PC-3 (cell line): ENCODE data around the gene KLRG1. TPM values are rescaled to one million over a fixed set of nuclear protein-coding genes. Genes with fewer than 3 reads are reported as not detected.

ENCODE experiments used
- ATAC-seq: fragments of 200-7000 bp; cut with Tn5 transposase; 2 replicates; pipeline ENCODE4 v1.9.1; 2020; ENCODE audit warnings: mild to moderate bottlenecking, moderate library complexity
- BruUV-seq: library from RNA; stranded (reverse); fragments of 400-500 nt; replicated peaks from 2 replicates; lab custom pipeline; 2021; lab: Mats Ljungman, UMichigan
- CTCF ChIA-PET: fragments of 300-600 bp; sonication (Branson Sonifier 250); formaldehyde crosslinking; loops from one replicate; lab custom pipeline; 2022; ENCODE audit warnings: antibody characterized with exemption; lab: Charles Lee
- POLR2A ChIA-PET: fragments of 300-600 bp; sonication (Branson Sonifier 250); formaldehyde crosslinking; loops from one replicate; lab custom pipeline; 2022; ENCODE audit warnings: antibody characterized with exemption; ENCODE audit not compliant: unreplicated experiment; lab: Charles Lee
- DNase-seq: peaks from one replicate; pipeline ENCODE4 v3.0.0-alpha.2; 2015
- H2AFZ ChIP-seq: fragments of 300-600 bp; sonication (generic); 2 replicates; pipeline ENCODE4 v1.6.0; 2016; ENCODE audit warnings: antibody characterized with exemption, low read length
- H3F3A ChIP-seq: fragments of 300-600 bp; sonication (generic); one replicate; pipeline ENCODE4 v1.6.0; 2017; ENCODE audit warnings: antibody characterized with exemption, low read length, control low read depth, mild to moderate bottlenecking; ENCODE audit not compliant: unreplicated experiment
- H3K27ac ChIP-seq: fragments of 300-600 bp; sonication (generic); 2 replicates; pipeline ENCODE4 v1.5.1; 2016; ENCODE audit warnings: mild to moderate bottlenecking, low read length
- H3K27me3 ChIP-seq: fragments of 300-600 bp; sonication (generic); 2 replicates; pipeline ENCODE4 v1.6.1; 2016; ENCODE audit warnings: low read length, mixed read lengths
- H3K36me3 ChIP-seq: fragments of 300-600 bp; sonication (generic); 2 replicates; pipeline ENCODE4 v1.6.1; 2016; ENCODE audit warnings: low read depth, mixed run types, low read length, mixed read lengths
- H3K4me1 ChIP-seq: fragments of 300-600 bp; sonication (generic); 2 replicates; pipeline ENCODE4 v1.5.1; 2016; ENCODE audit warnings: low read length; ENCODE audit not compliant: insufficient read depth
- H3K4me2 ChIP-seq: fragments of 300-600 bp; sonication (generic); 2 replicates; pipeline ENCODE4 v1.6.0; 2016; ENCODE audit warnings: low read length
- H3K4me3 ChIP-seq: fragments of 300-600 bp; sonication (generic); 2 replicates; pipeline ENCODE4 v1.5.1; 2016; ENCODE audit warnings: mild to moderate bottlenecking, low read length, mixed read lengths
- H3K79me2 ChIP-seq: fragments of 300-600 bp; sonication (generic); 2 replicates; pipeline ENCODE4 v1.6.1; 2017; ENCODE audit warnings: low read length, mixed read lengths
- H3K9ac ChIP-seq: fragments of 300-600 bp; sonication (generic); 2 replicates; pipeline ENCODE4 v1.6.0; 2016; ENCODE audit warnings: mild to moderate bottlenecking, low read length
- H3K9me2 ChIP-seq: fragments of 300-600 bp; sonication (generic); replicated peaks from 2 replicates; pipeline ENCODE4 v1.6.1; 2016; ENCODE audit warnings: mixed run types, low read length, mixed read lengths
- H3K9me3 ChIP-seq: fragments of 300-600 bp; sonication (generic); 2 replicates; pipeline ENCODE4 v1.6.1; 2016; ENCODE audit warnings: low read length, mixed read lengths
- H4K20me1 ChIP-seq: fragments of 300-600 bp; sonication (generic); 2 replicates; pipeline ENCODE4 v1.6.1; 2016; ENCODE audit warnings: low read length, mixed read lengths
- EZH2 ChIP-seq: fragments of 300-600 bp; sonication (generic); IDR thresholded peaks from one replicate; pipeline ENCODE4 v1.6.1; 2017; ENCODE audit warnings: antibody characterized with exemption, mild to moderate bottlenecking, low read length; ENCODE audit not compliant: unreplicated experiment
- EZH2phosphoT487 ChIP-seq: fragments of 300-600 bp; sonication (generic); IDR thresholded peaks from 2 replicates; pipeline ENCODE4 v1.6.1; 2018; ENCODE audit warnings: mild to moderate bottlenecking, antibody characterized with exemption, low read length, borderline replicate concordance
- intact Hi-C: fragments of 100-400 bp; cut with micrococcal nuclease; formaldehyde crosslinking; loops from 2 replicates; pipeline ENCODE4 v1.9.0; 2023
- total RNA-seq: library from RNA; depleted of rRNA; stranded (reverse); fragments of >200 nt; gene quantifications from 2 replicates; pipeline ENCODE4 v1.2.3, GENCODE V29; 2014
- TF ChIP-seq, protein P1 (sequence below): fragments of 300-600 bp; sonication (generic); conservative IDR thresholded peaks from 2 replicates; pipeline ENCODE4 v1.5.1; 2017; ENCODE audit warnings: antibody characterized with exemption, low read depth, mild to moderate bottlenecking, low read length

Gene KLRG1
- total RNA-seq, 1 experiment from 2014 or later = 0.15 TPM

DNA sequence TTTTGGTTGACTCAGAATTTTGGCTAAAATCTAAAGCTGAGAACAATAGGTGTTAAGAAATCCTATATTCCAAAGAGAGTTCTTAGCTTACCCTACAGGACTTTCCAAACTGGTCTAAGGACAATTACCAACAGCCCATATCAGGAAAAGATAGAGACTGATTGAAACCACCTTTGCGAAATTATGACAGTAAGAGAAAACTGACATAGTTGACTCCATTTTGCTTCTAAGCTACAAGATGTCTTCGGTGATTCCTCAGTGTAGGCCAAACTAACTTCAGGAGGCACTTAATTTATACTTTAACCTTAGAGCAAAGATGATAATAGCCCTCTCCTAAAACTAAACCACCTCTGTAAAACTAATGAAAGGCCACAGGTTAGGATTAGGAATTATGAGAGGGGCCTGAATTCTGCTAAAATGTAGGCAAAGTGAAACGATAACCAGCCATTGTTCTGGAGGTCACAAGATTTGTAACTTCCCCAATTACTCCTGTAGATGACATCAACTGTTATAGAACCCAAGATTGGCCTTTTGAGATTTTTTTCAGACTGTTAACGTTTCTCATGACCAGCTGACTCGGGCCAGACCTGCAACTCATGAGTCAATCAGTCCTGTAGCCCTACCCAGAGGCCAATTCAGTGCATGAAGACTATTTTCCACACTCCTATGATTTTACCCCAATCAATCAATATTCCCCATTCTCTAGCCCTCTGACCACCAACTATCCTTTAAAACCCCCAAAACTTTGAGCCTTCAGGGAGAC is 43.0 kb downstream of the KLRG1 start:
- Histone ChIP-seq H3K4me3 (no peak overlapping the region), H3K79me2 (no peaks in the 10 kb centered on the region), H3K9ac (no peak overlapping the region), H3K27me3 (no peaks in the 10 kb centered on the region), H3K27ac (no peak overlapping the region), H3K4me2 (no peak overlapping the region), H3K9me3 (no peaks in the 10 kb centered on the region), H3K9me2 (no peaks in the 10 kb centered on the region), H3K36me3 (no peaks in the 10 kb centered on the region), H2AFZ (no peak overlapping the region), H3K4me1 (no peaks in the 10 kb centered on the region), H3F3A (no peaks in the 10 kb centered on the region), H4K20me1 (no peaks in the 10 kb centered on the region)
- BruUV-seq = no TSS peak
- POLR2A ChIA-PET = no interaction called here
- no peak for ATAC-seq
- CTCF ChIA-PET = no interaction called here
- TF ChIP-seq EZH2 = no peak
- TF ChIP-seq, protein P1, sequence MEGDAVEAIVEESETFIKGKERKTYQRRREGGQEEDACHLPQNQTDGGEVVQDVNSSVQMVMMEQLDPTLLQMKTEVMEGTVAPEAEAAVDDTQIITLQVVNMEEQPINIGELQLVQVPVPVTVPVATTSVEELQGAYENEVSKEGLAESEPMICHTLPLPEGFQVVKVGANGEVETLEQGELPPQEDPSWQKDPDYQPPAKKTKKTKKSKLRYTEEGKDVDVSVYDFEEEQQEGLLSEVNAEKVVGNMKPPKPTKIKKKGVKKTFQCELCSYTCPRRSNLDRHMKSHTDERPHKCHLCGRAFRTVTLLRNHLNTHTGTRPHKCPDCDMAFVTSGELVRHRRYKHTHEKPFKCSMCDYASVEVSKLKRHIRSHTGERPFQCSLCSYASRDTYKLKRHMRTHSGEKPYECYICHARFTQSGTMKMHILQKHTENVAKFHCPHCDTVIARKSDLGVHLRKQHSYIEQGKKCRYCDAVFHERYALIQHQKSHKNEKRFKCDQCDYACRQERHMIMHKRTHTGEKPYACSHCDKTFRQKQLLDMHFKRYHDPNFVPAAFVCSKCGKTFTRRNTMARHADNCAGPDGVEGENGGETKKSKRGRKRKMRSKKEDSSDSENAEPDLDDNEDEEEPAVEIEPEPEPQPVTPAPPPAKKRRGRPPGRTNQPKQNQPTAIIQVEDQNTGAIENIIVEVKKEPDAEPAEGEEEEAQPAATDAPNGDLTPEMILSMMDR = no peak
- no peak for DNase-seq
- intact Hi-C loops = no loop called here

DNA sequence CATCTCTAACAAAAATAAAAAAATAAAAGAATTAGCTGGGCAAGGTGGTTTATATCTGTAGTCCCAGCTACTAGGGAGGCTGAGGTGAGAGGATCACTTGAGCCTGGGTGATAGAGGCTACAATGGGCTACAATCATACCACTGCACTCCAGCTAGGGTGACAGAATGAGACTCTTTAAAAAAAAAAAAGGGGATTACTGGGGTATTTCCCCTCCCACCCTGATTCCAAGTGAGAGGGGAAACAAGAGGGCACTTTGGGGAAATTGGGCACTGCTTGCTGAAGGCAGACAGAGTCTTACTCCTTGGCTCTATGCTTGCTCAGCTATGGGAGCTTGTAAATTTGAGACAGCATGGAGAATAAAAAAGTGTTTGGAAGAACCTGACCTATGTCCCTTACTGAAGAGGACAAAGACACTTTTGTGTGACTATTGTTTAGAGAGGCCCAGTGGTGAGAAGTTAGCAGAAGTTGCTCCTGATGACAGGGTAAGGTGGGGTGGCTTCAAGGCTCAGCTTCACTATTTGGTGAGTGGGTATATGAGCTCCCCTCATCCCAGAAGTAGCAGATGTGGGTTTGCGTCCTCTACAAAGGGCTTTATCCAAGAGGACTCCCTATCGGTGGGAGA is 44.0 kb downstream of the KLRG1 start:
- H3F3A ChIP-seq = no peaks in the 10 kb centered on the region
- ATAC-seq (no peak), DNase-seq (no peak)
- no peaks in the 10 kb centered on the region for H4K20me1 ChIP-seq
- no peak overlapping the region for H3K4me3 ChIP-seq
- no peaks in the 10 kb centered on the region for H3K36me3 ChIP-seq
- H2AFZ ChIP-seq = no peak overlapping the region
- H3K27me3 ChIP-seq = no peaks in the 10 kb centered on the region
- H3K79me2 ChIP-seq = no peaks in the 10 kb centered on the region
- H3K4me2 ChIP-seq = no peak overlapping the region
- CTCF ChIA-PET = no interaction called here
- intact Hi-C loops = no loop called here
- TF ChIP-seq EZH2phosphoT487 = no peak
- TF ChIP-seq, protein P1 = no peak
- TF ChIP-seq EZH2 = no peak
- H3K9me3 ChIP-seq = no peaks in the 10 kb centered on the region
- no peaks in the 10 kb centered on the region for H3K9me2 ChIP-seq
- POLR2A ChIA-PET = no interaction called here
- no peak overlapping the region for H3K27ac ChIP-seq
- BruUV-seq = no TSS peak
- no peak overlapping the region for H3K9ac ChIP-seq
- no peaks in the 10 kb centered on the region for H3K4me1 ChIP-seq

DNA sequence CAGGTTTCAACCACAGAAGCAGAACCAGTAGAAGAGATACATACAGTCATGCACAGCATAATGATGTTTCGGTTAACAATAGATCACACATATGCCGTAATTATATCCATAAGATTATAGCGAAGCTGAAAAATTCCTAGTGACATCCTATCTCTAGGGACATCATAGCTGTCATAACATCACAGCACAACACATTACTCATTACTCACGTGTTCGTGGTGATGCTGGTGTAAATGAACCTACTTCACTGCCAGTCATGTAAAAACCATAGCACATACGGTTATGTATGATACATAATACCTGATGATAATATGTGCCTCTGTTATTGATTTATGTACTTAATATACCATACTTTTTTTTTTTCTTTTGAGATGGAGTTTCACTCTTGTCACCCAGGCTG is 44.7 kb downstream of the KLRG1 start:
- Histone ChIP-seq H3K9me3 (no peaks in the 10 kb centered on the region), H4K20me1 (no peaks in the 10 kb centered on the region), H3K9me2 (no peaks in the 10 kb centered on the region), H3K4me2 (no peak overlapping the region), H3K4me1 (no peaks in the 10 kb centered on the region), H3K9ac (no peak overlapping the region), H3K4me3 (no peak overlapping the region), H3F3A (no peaks in the 10 kb centered on the region), H3K36me3 (no peaks in the 10 kb centered on the region), H3K27me3 (no peaks in the 10 kb centered on the region), H3K27ac (no peak overlapping the region), H2AFZ (no peak overlapping the region), H3K79me2 (no peaks in the 10 kb centered on the region)
- BruUV-seq = no TSS peak
- POLR2A ChIA-PET = no interaction called here
- intact Hi-C loops = no loop called here
- CTCF ChIA-PET = no interaction called here
- DNase-seq (no peak), ATAC-seq (no peak)
- TF ChIP-seq, protein P1 = no peak
- no peak for TF ChIP-seq EZH2
- TF ChIP-seq EZH2phosphoT487 = no peak
